Skin epidermis (tissue), 12 donors: Measurements from ENCODE around the gene PAPPA.

ENCODE experiments used
- H3K27ac ChIP-seq, 21 experiments: fragments of 200-600 bp; sonication (generic) in 11 of 21; one replicate each; pipeline ENCODE4 v1.5.0; 2020; ENCODE audit warnings: mild to moderate bottlenecking in 3 of 21, inconsistent platforms in 2 of 21, moderate library complexity in 2 of 21
- H3K4me3 ChIP-seq, 7 experiments: fragments of 200-600 bp; sonication (generic) in 2 of 7; one replicate each; pipeline ENCODE4 v1.5.0; 2020; ENCODE audit warnings: inconsistent platforms in 2 of 7, mild to moderate bottlenecking in 2 of 7, moderate library complexity in 1 of 7

PAPPA gene

DNA sequence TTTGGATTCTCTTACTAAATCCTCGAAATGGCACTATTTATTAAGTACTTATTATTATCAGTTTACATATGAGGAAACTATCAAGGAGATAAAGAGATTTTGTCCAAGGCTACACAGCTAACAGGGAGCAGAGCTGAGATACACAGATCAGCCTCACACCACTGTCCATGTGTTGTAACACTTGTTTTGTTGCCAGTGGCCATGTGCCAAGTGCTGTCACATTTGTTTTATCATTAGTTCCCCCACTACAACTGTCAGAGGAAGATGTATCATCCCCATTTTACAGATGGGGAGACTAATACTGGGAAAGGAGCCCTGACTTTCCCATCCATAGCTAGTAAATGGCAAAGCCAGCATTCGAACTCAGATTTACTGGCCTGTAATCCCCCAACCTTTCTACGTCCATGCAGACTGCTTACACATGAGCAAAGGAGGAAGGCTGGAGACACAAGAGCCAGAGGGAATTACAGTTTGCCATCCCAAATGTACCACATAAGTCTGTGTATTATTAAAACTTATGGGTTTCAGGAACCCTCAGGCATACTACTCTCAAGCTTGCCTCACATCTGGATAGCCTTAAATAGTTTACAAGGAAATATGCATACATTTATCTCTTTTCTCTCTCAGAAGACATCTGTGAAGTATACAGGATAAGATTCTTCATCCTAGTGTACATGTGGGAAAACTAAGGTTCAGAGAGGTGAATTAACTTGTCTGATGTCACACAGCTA, 25.1 kb downstream of the PAPPA start:
- Histone ChIP-seq H3K27ac (no peak overlapping the region), H3K4me3 (no peak overlapping the region)

DNA sequence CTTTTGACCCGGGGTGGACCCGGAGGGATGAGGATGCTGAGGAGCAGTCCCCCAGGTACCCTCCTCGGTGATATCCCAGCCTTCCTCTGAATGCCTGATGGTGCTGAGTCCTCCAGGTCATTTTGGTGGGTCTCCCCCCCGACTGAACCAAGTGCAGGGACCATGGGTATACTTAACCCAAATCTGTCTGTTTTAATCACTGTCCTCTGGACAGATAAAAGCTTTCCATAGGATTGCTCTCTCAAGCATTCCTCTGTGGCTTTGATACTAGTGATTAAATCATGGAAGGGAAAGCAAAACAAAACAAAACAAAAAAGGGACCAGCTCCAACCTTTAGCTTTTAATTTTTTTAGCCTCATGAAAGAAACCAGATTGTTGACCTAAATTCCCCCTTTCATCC, 26.0 kb downstream of the PAPPA start:
- Histone ChIP-seq H3K27ac (no peak overlapping the region), H3K4me3 (no peak overlapping the region)

DNA sequence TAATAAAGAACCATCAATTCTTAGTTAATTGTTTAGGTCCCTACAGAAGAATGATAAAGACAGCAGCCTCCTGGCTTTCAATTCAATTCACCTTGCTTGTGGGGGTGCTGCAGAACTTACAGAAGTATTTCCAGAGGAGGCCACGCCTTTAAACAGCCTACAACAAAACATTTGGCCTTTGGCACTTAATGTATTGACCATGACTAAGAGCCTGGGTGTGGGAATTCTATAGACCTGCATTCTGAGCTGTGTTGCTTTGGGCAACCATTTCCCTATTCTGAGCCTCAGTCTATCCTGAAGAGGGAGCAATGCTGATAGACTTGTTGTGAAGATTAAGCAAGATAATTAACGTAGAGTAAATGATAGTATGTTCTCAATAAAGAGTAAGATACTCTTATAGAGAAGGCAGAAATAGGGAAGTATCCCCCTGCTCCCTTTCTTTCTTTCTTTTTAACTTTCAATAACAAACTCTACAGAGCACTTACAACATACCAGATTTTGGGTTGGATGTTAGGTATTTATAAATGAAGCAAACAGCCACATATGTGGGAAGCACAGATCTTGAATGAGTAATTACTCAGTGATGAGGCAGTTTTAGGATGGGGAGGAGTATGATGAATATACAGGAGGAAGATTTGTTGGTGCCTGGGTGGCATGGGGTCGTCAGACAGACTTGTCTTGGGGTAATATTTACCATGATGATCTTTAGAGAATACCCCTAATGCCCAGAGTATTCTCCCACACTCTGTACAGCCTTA, 28.4 kb downstream of the PAPPA start:
- Histone ChIP-seq H3K27ac (no peak overlapping the region), H3K4me3 (no peak overlapping the region)

DNA sequence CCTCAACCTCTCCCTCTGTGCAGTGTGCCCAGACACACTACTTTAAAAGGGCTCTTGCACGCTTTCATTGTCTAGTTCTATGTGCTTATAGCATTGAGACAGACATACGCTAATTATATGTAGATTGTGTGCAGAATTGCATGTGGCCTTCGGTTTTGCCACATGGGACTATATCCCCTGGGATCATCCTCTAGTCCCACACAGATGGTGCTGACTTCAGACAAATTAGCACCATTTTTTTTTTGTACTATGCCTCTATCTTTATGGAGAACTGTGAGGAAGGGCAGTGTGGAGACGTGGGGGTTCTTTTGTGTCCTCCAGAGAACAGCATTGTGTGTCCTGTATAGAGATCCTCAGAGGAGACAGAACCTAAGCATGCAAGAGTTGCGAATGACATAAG, 29.3 kb downstream of the PAPPA start:
- H3K4me3 ChIP-seq: no peak overlapping the region
- no peak overlapping the region for H3K27ac ChIP-seq

DNA sequence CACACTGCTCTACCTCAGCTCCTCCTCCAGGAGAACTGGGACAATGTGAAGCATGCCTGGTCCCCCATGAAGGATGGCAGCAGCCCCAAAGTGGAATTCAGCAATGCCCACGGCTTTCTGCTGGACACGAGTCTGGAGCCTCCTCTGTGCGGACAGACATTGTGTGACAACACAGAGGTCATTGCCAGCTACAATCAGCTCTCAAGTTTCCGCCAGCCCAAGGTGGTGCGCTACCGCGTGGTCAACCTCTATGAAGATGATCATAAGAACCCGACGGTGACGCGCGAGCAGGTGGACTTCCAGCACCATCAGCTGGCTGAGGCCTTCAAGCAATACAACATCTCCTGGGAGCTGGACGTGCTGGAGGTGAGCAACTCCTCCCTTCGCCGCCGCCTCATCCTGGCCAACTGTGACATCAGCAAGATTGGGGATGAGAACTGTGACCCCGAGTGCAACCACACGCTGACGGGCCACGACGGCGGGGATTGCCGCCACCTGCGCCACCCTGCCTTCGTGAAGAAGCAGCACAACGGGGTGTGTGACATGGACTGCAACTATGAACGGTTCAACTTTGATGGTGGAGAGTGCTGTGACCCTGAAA, 34.1 kb downstream of the PAPPA start:
- Histone ChIP-seq H3K4me3 (no peak overlapping the region), H3K27ac (no peak overlapping the region)

DNA sequence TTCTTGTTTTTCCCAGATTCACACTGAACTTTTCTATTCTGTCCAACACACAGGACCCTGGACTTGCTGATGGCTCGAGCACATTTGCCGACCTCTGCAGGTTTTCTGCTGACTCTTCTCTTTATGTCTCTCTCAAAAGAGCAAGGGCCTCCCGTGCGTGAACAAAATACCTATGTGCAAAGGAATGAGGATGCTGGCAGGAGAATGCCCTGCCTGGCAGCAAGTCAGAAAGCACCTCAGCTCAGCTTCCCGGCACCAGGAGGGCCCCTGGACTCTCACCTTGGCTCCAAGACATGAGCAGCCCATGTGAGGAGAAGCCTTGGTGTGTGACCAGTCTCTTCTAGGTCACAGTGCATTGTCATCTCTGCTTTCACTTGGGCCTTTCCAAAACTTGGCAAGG, 36.1 kb downstream of the PAPPA start:
- Histone ChIP-seq H3K27ac (no peak overlapping the region), H3K4me3 (no peak overlapping the region)

DNA sequence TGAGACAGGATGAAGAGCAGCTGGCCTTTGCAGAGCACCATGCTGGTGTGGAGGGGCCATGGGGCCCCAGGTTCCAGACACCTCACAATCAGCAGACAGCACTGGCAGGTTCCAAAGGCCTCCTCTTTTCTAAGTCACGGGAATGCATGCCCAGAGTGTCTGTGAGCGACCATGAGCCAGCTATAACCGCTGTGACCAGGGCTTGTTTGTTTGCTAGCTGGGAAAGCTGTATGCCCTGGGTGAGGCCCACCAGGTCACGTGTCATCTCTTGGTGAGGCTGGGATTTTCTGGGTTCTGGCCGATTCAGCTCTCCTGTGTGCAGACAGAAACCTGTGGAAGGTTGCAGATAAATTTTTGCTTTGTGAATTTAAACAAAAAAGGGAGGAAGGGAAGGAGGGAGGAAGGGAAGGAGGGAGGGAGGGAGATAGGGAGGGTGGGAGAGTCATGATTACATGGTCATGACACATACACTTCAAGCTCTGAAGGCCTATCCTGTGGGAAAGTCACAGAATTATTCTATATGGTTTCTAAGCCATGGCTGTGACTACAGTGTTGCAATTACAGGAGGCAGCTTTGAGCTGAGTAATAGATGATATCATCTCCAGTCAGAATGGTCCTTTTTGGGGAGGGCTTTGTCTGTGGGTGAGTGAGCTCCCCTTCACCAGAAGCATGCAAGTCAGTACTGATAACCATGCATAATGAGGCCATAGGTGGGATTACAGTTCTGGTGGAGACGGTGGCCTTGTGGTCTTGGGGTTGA, 37.2 kb downstream of the PAPPA start:
- no peak overlapping the region for H3K27ac ChIP-seq

DNA sequence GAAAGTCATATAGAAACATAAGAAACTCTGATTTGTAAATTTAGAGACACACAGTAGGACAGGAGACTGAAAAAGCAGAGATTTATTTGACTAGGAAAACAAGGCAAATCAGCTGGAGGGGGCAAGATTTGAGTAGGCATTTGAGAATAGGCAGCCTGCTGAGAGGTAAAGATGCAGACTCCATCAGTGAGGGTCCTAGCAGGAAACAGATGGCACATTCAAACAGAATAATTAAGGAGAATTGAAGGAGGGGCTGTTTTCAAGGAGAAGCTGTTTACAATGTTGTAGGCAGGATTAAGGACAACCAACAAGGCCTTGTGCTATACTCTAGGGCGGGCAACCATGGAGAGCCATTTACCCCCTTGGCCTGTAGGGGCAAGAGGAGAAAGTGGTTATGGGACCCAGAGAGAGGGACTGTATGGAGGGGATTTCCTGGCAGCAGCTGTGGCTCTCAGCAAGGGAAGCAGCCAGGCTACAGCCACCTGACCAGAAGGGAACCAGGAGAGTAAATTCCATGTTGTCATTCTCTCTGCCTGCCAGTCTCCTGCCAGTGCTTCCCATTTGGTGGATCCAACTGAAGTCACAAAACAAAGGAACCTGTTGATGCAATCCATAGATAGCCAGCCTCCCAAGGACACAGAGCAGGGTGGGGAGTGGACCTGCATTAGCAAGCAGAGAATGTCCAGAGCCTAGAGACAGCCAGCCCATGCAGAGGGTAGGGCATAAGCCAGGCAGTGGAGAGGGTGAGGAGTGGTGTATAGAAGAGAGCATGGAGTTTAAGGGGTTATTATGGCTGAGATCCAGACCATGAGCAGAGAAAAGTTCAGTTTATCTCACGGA, 38.2 kb downstream of the PAPPA start:
- Histone ChIP-seq H3K4me3 (no peak overlapping the region), H3K27ac (no peak overlapping the region)

More for the DNA sequence above, 37.2 kb downstream of the PAPPA start:
- H3K4me3 ChIP-seq: no peak overlapping the region

DNA sequence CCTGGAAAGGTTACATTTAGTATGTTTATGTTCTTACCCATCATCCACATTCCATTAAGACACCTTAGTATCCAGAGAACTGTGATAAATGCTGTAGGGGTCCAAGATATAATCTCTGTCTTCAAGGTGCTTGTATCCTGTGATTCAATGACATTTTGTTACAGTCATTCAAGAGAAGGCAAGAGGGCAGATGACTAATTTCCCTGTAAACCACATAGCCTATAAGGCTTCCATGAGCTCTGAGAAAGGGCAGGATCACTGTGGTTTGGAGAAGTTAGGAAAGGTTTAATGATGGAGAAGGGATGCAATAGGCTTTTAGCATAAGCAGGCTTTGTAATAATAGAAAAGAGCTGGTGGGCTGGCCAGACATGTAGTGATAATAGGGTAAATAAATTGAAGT, 40.0 kb downstream of the PAPPA start:
- H3K27ac ChIP-seq: no peak overlapping the region
- no peak overlapping the region for H3K4me3 ChIP-seq

DNA sequence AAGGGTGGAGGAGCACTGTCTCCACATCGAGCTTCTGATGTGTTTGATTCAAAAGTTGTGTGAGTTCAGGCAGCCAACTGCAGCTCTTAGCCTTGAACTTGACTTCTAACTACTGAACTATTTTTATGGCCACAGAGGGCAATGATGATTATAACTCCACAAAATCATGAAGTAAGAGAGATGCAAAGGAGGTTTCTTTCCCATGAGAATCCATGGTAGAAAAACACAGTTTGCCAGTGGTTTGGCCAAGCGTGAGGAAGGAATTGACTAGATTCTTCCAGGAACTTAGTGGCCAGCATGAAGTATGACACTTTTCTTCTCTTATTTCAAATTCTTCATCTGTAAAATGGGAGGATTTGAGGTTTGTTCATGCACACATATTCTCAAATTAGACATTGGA, 43.2 kb downstream of the PAPPA start:
- H3K27ac ChIP-seq: no peak overlapping the region
- H3K4me3 ChIP-seq: no peak overlapping the region

DNA sequence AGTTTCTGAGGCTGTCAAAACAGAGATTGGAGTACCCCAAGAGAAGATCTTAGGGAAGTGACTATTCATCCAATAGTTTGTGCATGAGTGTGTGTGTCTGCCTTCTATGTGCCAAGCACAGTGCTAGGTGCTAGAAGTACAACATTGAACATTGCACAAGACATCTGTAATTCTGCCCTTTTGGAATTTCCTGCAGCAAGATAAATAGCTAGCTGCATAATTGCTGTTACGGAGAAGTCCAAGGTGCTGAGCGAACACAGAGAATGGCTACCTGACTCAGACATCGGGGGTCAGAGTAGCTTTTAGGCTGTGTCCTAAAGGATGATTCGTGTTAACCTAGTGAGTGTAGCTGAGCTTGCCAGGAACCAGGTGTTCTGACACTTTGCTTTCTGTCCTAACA, 44.8 kb downstream of the PAPPA start:
- Histone ChIP-seq H3K27ac (no peak overlapping the region), H3K4me3 (no peak overlapping the region)

DNA sequence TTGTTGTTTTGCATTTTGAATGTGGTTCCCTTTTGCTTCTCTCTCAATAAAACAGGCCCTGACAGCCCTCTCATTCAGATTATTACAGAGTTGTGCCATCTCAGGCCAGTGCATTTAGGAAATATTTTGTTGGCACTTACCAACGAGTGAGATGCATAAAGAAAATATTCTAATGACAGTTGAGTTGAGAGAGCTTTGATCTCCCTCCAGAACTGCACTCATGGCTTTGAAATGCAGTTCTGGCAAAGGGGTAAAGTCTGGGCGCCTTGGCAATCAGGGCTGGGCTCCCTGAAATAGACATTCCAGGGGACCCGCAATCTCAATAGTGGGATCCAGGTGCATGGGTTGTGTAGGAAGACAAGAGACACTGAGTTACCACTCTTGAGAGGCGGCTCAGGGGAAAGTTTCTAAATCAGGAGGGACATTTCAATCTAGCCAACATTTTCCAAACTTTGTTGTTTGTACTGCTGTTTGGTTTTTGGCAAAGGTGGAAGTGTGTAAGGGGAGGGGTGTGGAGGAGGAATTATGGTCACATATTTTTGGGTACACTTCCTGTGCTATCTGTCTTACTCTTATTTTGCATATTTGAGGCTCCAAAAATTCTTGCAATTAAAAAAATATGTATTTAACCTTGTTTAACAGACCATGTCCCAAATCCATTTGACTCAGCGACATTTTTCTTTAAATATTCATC, 48.8 kb downstream of the PAPPA start:
- no peak overlapping the region for H3K27ac ChIP-seq
- H3K4me3 ChIP-seq: no peak overlapping the region

DNA sequence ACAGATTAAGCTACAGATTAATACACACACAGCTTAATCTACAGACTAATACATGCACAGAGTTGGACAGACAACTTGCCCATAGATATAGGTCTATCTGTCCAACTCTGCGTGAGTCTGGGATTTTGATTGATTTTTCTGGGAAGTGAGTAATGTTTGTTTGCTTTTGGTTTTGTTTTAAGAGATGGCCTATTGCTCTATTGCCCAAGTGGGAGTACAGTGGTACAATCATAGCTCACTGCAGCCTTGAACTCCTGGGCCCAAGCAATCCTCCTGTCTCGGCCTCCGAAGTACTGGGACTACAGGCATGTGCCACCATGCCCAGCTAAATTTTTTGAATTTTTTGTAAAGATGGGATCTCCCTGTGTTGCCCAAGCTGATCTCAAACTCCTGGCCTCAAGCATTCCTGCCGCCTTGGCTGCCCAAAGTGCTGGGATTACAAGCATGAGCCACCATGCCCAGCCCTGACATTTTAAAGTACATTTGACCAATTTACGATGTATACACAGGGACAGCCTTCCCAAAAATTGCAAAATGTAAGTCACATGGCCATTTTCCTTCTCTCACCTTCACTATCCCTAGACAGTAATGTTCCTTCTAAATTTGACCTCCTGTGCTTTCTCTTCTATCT, 50.8 kb downstream of the PAPPA start:
- Histone ChIP-seq H3K27ac (no peak overlapping the region), H3K4me3 (no peak overlapping the region)

DNA sequence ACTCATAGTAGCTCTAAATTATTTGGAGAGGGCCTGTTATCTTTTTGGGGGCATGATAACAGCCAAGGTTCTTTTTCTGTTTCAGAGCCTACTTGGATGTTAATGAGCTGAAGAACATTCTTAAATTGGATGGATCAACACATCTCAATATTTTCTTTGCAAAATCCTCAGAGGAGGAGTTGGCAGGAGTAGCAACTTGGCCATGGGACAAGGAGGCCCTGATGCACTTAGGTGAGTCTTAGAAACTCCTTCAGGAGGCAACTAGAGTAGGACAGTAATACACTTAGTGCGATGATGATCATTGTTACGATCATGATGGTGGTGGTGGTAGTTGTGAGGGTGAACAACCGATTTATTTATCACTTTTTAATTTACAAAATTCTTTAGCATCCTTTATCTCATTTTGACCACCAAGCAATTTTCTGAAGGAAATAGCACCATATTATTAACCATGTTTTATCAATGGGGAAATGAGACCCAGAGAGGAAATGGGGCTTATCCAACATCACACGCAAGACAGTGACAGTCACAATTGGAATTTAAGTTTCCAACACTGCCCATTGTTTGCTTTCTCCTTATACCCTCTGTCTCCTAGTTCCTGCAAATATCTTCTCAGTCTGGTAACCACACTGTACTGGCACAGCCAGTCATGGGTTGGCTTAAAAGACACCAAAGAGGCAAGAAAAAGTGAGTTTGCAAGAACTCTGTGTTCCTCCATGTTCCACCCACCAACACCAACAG, 54.0 kb downstream of the PAPPA start:
- no peak overlapping the region for H3K27ac ChIP-seq
- no peak overlapping the region for H3K4me3 ChIP-seq

DNA sequence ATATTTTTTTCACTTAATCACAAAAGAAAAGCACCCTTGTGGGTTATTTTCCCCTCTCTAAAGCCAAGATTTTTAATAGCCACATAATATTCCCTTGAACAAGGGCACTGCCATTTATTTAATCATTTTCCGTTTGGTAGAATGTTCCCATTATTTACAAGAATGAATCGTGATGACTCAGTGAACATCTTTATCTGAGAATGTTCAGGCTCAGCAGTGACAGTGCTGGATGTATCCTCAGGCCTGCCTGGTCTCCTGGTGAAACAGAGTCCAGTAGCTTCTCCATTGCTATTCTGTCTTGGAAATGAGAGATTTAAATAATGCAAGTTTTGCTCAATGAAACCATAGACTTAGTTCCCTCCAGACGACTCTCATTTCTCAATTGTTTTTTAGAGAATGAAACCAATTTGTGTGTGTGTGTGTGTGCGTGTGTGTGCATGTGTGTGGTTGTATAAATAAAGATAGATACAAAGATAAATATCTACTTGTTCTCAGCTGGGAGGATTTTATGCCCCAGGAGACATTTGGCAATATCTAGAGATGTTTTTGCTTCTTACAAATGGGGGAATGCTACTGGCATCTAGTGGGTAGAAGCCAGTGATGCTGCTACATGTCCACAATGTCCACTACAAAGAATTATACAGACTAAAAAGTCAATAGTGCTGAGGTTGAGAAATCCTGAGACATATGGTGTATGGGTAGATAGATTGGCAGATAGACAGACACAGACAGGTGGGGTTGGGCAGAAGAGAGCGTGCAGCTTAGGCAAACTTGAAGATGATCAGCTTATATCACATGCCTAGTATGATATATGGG, 55.0 kb downstream of the PAPPA start:
- Histone ChIP-seq H3K27ac (no peak overlapping the region), H3K4me3 (no peak overlapping the region)

DNA sequence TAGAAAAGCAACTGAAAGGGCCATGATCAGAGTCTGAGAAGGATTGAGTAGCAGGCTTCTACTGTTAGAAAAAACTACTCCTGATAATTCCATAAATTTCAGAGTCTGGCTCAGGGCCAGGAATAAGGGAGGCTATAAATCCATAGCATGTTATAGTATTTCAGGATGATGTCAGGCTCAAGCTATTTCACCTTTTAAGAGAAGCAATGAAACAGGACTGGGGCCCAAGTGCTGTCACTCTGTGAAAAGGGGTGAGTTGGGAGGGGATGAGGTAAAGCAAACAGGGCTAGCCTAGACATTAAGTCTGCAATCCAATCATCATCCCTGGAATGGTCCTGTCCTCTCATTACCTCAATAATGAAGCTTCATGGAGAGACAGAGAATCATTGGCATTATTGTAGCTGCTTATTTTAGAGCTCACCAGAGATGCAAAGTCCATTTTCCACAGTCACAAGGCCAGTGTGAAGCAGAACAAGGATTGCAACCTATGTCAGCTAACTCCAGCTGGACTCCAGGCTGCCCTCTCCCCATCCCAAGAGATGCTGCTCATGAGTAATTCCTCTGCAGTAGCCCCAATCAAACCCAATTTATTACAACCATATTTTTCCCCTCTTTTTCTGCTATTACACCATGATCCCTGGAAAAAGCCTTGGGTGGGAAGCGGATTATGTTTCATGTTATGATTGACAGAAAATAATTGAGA, 56.0 kb downstream of the PAPPA start:
- Histone ChIP-seq H3K27ac (no peak overlapping the region), H3K4me3 (no peak overlapping the region)
